Kidney (tissue), 14 donors: ENCODE results near the gene PRRX1. TPM values are rescaled to one million over a fixed set of nuclear protein-coding genes. Genes with fewer than 3 reads are reported as not detected.

Source experiments
- DNase-seq, 5 donors: peaks; one replicate each; pipeline ENCODE4 v3.0.0-alpha.2; 2013 to 2020
- FAIRE-seq: peaks from 2 replicates; lab custom pipeline; 2012; peaks lifted over from hg19 to GRCh38; lab: Jason Lieb, UNC
- H3K27ac ChIP-seq, 2 donors: one replicate each; pipeline ENCODE4 v1.7.0; 2013; ENCODE audit warnings: low read depth in 2 of 2, low read length in 2 of 2, inconsistent platforms in 1 of 2
- H3K27me3 ChIP-seq: one replicate; pipeline ENCODE4 v1.7.1; 2013; ENCODE audit warnings: low read length, inconsistent platforms; ENCODE audit not compliant: control insufficient read depth, insufficient read depth
- H3K36me3 ChIP-seq, 3 donors: one replicate each; pipeline versions ENCODE4 v1.7.0 to v1.7.1; 2013; ENCODE audit warnings: low read length in 3 of 3, control low read depth in 1 of 3, inconsistent platforms in 1 of 3; ENCODE audit not compliant: insufficient read depth in 3 of 3, control insufficient read depth in 2 of 3
- H3K4me1 ChIP-seq, 3 donors: one replicate each; pipeline versions ENCODE4 v1.7.0 to v1.7.1; 2013; ENCODE audit warnings: low read length in 3 of 3, inconsistent platforms in 1 of 3, low read depth in 1 of 3; ENCODE audit not compliant: control insufficient read depth in 2 of 3, insufficient read depth in 2 of 3
- H3K4me3 ChIP-seq, 3 donors: one replicate each; pipeline versions ENCODE4 v1.7.0 to v1.8.1; 2013; ENCODE audit warnings: low read length in 3 of 3, control low read depth in 1 of 3, inconsistent platforms in 1 of 3
- H3K9ac ChIP-seq, 3 donors: one replicate each; pipeline versions ENCODE4 v1.7.0 to v1.7.1; 2013; ENCODE audit warnings: low read length in 3 of 3, control low read depth in 1 of 3, inconsistent platforms in 1 of 3
- H3K9me3 ChIP-seq, 3 donors: one replicate each; pipeline versions ENCODE4 v1.7.0 to v1.7.1; 2013; ENCODE audit warnings: low read length in 3 of 3, control low read depth in 1 of 3, inconsistent platforms in 1 of 3; ENCODE audit not compliant: control insufficient read depth in 2 of 3, insufficient read depth in 1 of 3
- intact Hi-C: fragments of 100-400 bp; cut with DNase I; formaldehyde crosslinking; loops from one replicate; pipeline ENCODE4 v1.11.1; 2022
- polyA plus RNA-seq: library from polyadenylated mRNA; stranded (reverse); fragments of 350-450 nt; fragmentation: Illumina TruSeq; extraction: RNeasy Lipid Tissue Mini Kit (QIAGEN cat#74804); gene quantifications from one replicate; pipeline ENCODE4 v1.2.3, GENCODE V29; 2014; ENCODE audit warnings: low read depth, low replicate concordance; ENCODE audit not compliant: insufficient read depth
- total RNA-seq: library from RNA; stranded (reverse); fragmentation: NEBNext Ultra II Directional; extraction: Animal tissue kit (Norgen Biotek cat#: 25700); gene quantifications from one replicate; pipeline ENCODE4 v1.2.1, GENCODE V29; 2021
- TF ChIP-seq, protein P1 (sequence below): IDR thresholded peaks from 3 replicates; pipeline ENCODE4 v1.5.1; 2012; ENCODE audit warnings: mild to moderate bottlenecking, moderate library complexity, borderline replicate concordance; ENCODE audit not compliant: insufficient read depth; ENCODE audit errors: extremely low read depth
- donor health status: control.
- donor health status: control.
- donor health status: control.
- donor health status: control.
- donor health status: control.
- donor health status: DM: yes; HTN: yes; CAD: no.
- donor health status: Normal renal cell carcinoma (clear cell type).

PRRX1 gene
- total and polyA plus RNA-seq, 2 donors from 2014 or later = 0.67 to 8.1 TPM

- Histone ChIP-seq H3K36me3 (no peaks in the 10 kb centered on the region), H3K4me1 (no peaks in the 10 kb centered on the region), H3K27ac (no peak overlapping the region), H3K27me3 (no peaks in the 10 kb centered on the region), H3K4me3 (no peak overlapping the region), H3K9me3 (no peaks in the 10 kb centered on the region), H3K9ac (no peak overlapping the region)
- intact Hi-C loops = no loop called here
- FAIRE-seq = no peak
- DNase-seq = no peak
- TF ChIP-seq, protein P1, sequence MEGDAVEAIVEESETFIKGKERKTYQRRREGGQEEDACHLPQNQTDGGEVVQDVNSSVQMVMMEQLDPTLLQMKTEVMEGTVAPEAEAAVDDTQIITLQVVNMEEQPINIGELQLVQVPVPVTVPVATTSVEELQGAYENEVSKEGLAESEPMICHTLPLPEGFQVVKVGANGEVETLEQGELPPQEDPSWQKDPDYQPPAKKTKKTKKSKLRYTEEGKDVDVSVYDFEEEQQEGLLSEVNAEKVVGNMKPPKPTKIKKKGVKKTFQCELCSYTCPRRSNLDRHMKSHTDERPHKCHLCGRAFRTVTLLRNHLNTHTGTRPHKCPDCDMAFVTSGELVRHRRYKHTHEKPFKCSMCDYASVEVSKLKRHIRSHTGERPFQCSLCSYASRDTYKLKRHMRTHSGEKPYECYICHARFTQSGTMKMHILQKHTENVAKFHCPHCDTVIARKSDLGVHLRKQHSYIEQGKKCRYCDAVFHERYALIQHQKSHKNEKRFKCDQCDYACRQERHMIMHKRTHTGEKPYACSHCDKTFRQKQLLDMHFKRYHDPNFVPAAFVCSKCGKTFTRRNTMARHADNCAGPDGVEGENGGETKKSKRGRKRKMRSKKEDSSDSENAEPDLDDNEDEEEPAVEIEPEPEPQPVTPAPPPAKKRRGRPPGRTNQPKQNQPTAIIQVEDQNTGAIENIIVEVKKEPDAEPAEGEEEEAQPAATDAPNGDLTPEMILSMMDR = no peak
Observed at GRCh38 chr1:170624146-170624545, 39.8 kb upstream of the PRRX1 start.

DNA sequence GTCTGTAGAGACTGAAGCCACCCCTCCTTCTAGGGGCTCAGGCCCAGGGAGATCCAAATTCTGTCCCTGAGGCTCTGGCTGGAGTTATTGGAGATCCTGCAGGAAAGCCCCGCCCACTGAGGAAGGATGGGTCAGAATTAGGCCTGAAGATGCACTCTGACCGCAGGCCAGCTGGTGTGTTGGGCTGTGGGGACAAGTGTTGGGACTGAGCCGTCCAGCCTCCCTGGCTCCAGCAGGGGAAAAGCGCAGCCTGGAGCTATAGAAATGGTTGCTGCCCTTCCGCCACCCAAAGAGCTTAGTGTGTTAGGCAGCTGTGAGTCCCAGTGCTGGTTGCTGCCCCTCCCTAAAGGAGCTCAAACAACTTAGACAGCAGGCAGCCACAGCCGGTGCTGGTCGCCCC is 33.0 kb upstream of the PRRX1 start:
- DNase-seq (no peak), FAIRE-seq (no peak)
- Histone ChIP-seq H3K9ac (no peak overlapping the region), H3K9me3 (no peaks in the 10 kb centered on the region), H3K27ac (no peak overlapping the region), H3K4me1 (no peaks in the 10 kb centered on the region), H3K4me3 (no peak overlapping the region), H3K36me3 (no peaks in the 10 kb centered on the region), H3K27me3 (no peaks in the 10 kb centered on the region)
- TF ChIP-seq, protein P1 = no peak
- intact Hi-C loops = no loop called here

GRCh38 chr1:170634293-170634692 is 29.6 kb upstream of the PRRX1 start:
- no peaks in the 10 kb centered on the region for H3K9me3 ChIP-seq
- H3K4me1 ChIP-seq = no peaks in the 10 kb centered on the region
- H3K36me3 ChIP-seq = no peaks in the 10 kb centered on the region
- H3K27me3 ChIP-seq = no peaks in the 10 kb centered on the region
- H3K27ac ChIP-seq = no peak overlapping the region
- H3K9ac ChIP-seq = no peak overlapping the region
- TF ChIP-seq, protein P1 = no peak
- FAIRE-seq (no peak), DNase-seq (no peak)
- no peak overlapping the region for H3K4me3 ChIP-seq
- intact Hi-C loops = no loop called here

DNA sequence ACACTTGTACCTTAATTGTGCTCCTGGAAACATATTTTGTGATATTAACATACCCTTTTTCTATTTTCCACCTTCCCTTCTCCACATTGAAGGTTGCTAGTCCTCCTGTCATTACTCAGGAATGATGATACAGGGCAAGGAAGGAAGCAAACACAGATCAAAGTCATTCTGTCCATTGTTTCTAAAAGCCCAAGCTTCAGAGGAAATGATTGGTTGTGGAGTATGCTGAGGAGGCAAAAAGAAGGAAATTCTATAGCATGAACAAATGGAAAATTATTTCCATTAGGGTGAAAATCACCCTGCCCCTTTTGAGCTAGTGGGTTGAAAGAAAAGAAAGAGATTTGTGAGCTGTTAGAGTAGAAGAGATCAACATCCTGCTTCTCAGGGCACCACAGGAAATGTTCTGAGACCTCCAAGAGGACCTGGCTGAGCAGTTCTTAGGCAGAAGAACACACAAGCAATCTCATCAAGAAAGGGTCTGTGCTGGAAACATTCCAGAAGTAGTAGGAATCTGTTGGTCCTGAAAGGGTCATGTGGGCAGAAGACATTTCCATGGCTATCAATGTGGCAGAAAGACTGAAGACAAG is 29.0 kb upstream of the PRRX1 start:
- Histone ChIP-seq H3K27ac (no peak overlapping the region), H3K4me1 (no peaks in the 10 kb centered on the region), H3K9me3 (no peaks in the 10 kb centered on the region), H3K27me3 (no peaks in the 10 kb centered on the region), H3K4me3 (no peak overlapping the region), H3K36me3 (no peaks in the 10 kb centered on the region), H3K9ac (no peak overlapping the region)
- no peak for FAIRE-seq
- TF ChIP-seq, protein P1 = no peak
- intact Hi-C loops = no loop called here
- no peak for DNase-seq
